ENCODE data around the gene FXYD6.

The FXYD6 gene

GRCh38 chr11:117790279-117790678 is 86.2 kb downstream of the FXYD6 start:
- DNase-seq = no peak

GRCh38 chr11:117789241-117789640 is 87.2 kb downstream of the FXYD6 start:
- no peak for DNase-seq

Measured in NCI-H446 (cell line).